Adrenal gland (tissue), 12 donors: Measurements from ENCODE around the gene RRM2. TPM values are rescaled to one million over a fixed set of nuclear protein-coding genes. Genes with fewer than 3 reads are reported as not detected.

Experiments
- DNase-seq, 7 donors: peaks; one replicate each; pipeline ENCODE4 v3.0.0-alpha.2; 2019 to 2020
- H3K27ac ChIP-seq, 5 donors: fragments of 200-600 bp; sonication (generic) in 4 of 5; 1 replicate in 3 of 5; 2 replicates in 2 of 5; pipeline versions ENCODE4 v1.5.1 to v1.8.0; 2016 to 2020; ENCODE audit warnings: mild to moderate bottlenecking in 1 of 5
- H3K27me3 ChIP-seq: fragments of 200-600 bp; 2 replicates; pipeline ENCODE4 v1.8.0; 2021
- H3K36me3 ChIP-seq, 2 donors: fragments of 200-600 bp; replicated peaks in 1 of 2; 1 replicate in 1 of 2; 2 replicates in 1 of 2; pipeline versions ENCODE4 v1.5.1 to v1.8.0; 2018 to 2022
- H3K4me1 ChIP-seq, 2 donors: fragments of 200-600 bp; replicated peaks in 1 of 2; 1 replicate in 1 of 2; 2 replicates in 1 of 2; pipeline versions ENCODE4 v1.5.1 to v1.8.0; 2018 to 2021
- H3K4me3 ChIP-seq, 4 donors: fragments of 200-600 bp; sonication (generic) in 3 of 4; one replicate each; pipeline ENCODE4 v1.5.1; 2016 to 2018
- H3K9me3 ChIP-seq, 3 donors: fragments of 200-600 bp; sonication (generic) in 1 of 3; replicated peaks in 1 of 3; 1 replicate in 2 of 3; 2 replicates in 1 of 3; pipeline versions ENCODE4 v1.5.1 to v1.8.0; 2016 to 2021
- CTCF ChIP-seq, 6 experiments: fragments of 450-650 bp in 4 of 6; fragments of 200-600 bp in 2 of 6; sonication (generic) in 1 of 6; IDR thresholded peaks; 1 replicate in 5 of 6; 2 replicates in 1 of 6; pipeline versions ENCODE4 v1.5.1 to v1.8.0; 2016 to 2021; ENCODE audit warnings: antibody characterized with exemption in 6 of 6, mild to moderate bottlenecking in 2 of 6, moderate library complexity in 1 of 6
- POLR2A ChIP-seq, 2 donors: fragments of 450-650 bp; IDR thresholded peaks; one replicate each; pipeline ENCODE4 v1.6.1; 2017; ENCODE audit warnings: antibody characterized with exemption in 2 of 2, mild to moderate bottlenecking in 2 of 2, moderate library complexity in 1 of 2
- WGBS, 4 donors: extraction: QIAGEN DNeasy Blood & Tissue Kit in 2 of 4; methylation state at CpG; one replicate each; pipeline versions ENCODE4 v1.1.5 to v1.1.7; 2013 to 2017; 5-methylcytosine and 5-hydroxymethylcytosine counted together
- intact Hi-C, 2 donors: fragments of 100-400 bp; cut with DNase I; formaldehyde crosslinking; loops; one replicate each; pipeline versions ENCODE4 v1.14.1 to v1.15.0; 2022 to 2023
- polyA plus RNA-seq, 3 donors: library from polyadenylated mRNA; stranded (reverse); fragments of 200-250 nt in 2 of 3; fragments of 350-450 nt in 1 of 3; fragmentation: Illumina TruSeq in 1 of 3; extraction: RNeasy Lipid Tissue Mini Kit (QIAGEN cat#74804) in 1 of 3; gene quantifications; one replicate each; pipeline ENCODE4 v1.2.3, GENCODE V29; 2013 to 2014
- total RNA-seq, 9 donors: library from RNA; depleted of rRNA in 4 of 9; stranded (reverse); fragments of >200 nt in 4 of 9; fragments of 120-200 nt in 1 of 9; fragmentation: NEBNext Ultra II Directional in 1 of 9; extraction: Animal tissue kit (Norgen Biotek cat#: 25700) in 1 of 9; gene quantifications; one replicate each; pipeline versions ENCODE4 v1.1.0 to v1.2.4, GENCODE V29; 2013 to 2023
- donor health status: healthy with polysubstance abuse.
- donor health status: Bipolar disorder and iron deficiency.
- donor health status: DM: yes; HTN: yes; CAD: no.
- donor health status: DM: no; HTN: no; CAD: no.
- donor health status: DM: no; HTN: no; CAD: no.
- donor health status: DM: yes; HTN: yes; CAD: no.

Gene RRM2
- total and polyA plus RNA-seq, 12 donors: 0.67 to 22.3 (median 3.8) TPM

- intact Hi-C loops: no loop called here
- Histone ChIP-seq H3K36me3 (no peaks in the 10 kb centered on the region), H3K9me3 (no peaks in the 10 kb centered on the region), H3K4me3 (no peak overlapping the region), H3K27ac (no peak overlapping the region), H3K4me1 (no peaks in the 10 kb centered on the region), H3K27me3 (no peaks in the 10 kb centered on the region)
- 92 to 98% (median 97%) methylated on average over 7 of the region's 7 CpGs for WGBS, 4 donors
- TF ChIP-seq POLR2A (IDR thresholded peaks at IDR 0.05) (no peak), CTCF (IDR thresholded peaks at IDR 0.05) (no peak)
- DNase-seq: no peak
Observed at GRCh38 chr2:10132043-10132575, 9.6 kb downstream of the RRM2 start.

- intact Hi-C loops: no loop called here
- Histone ChIP-seq H3K27me3 (no peaks in the 10 kb centered on the region), H3K9me3 (no peaks in the 10 kb centered on the region), H3K27ac (no peak overlapping the region), H3K4me1 (no peaks in the 10 kb centered on the region), H3K36me3 (no peaks in the 10 kb centered on the region), H3K4me3 (no peak overlapping the region)
- no peak for TF ChIP-seq CTCF (IDR thresholded peaks at IDR 0.05)
- TF ChIP-seq POLR2A (IDR thresholded peaks at IDR 0.05): no peak
- DNase-seq: no peak
- WGBS, 4 donors: 91 to 98% (median 94%) methylated on average over 5 to 6 of the region's 6 CpGs
Observed at GRCh38 chr2:10132596-10132995, 10.1 kb downstream of the RRM2 start.

GRCh38 chr2:10132996-10133647 lies 10.6 kb downstream of the RRM2 start:
- intact Hi-C loops: no loop called here
- no peak for TF ChIP-seq CTCF (IDR thresholded peaks at IDR 0.05)
- TF ChIP-seq POLR2A (IDR thresholded peaks at IDR 0.05): no peak
- H3K27me3 ChIP-seq: no peaks in the 10 kb centered on the region

GRCh38 chr2:10135296-10136089 lies 13.0 kb downstream of the RRM2 start:
- no peak for DNase-seq
- H3K4me3 ChIP-seq: no peak overlapping the region
- TF ChIP-seq POLR2A (IDR thresholded peaks at IDR 0.05) (no peak), CTCF (IDR thresholded peaks at IDR 0.05) (no peak)
- 91 to 94% (median 92%) methylated on average over 9 of the region's 9 CpGs for WGBS, 4 donors
- no peaks in the 10 kb centered on the region for H3K27me3 ChIP-seq
- H3K36me3 ChIP-seq: no peaks in the 10 kb centered on the region
- H3K4me1 ChIP-seq: no peaks in the 10 kb centered on the region
- intact Hi-C loops: loop anchor here in 1 of 2 donors (5.0 kb wide), 1 partner anchor 277 kb away; no protein-coding TSS in a partner anchor
- no peak overlapping the region for H3K27ac ChIP-seq
- no peaks in the 10 kb centered on the region for H3K9me3 ChIP-seq

More at GRCh38 chr2:10132996-10133647, 10.6 kb downstream of the RRM2 start:
- no peak overlapping the region for H3K4me3 ChIP-seq
- no peaks in the 10 kb centered on the region for H3K4me1 ChIP-seq
- H3K36me3 ChIP-seq: no peaks in the 10 kb centered on the region
- no peaks in the 10 kb centered on the region for H3K9me3 ChIP-seq
- 88 to 97% (median 94%) methylated on average over 4 to 6 of the region's 6 CpGs for WGBS, 4 donors
- H3K27ac ChIP-seq: no peak overlapping the region
- no peak for DNase-seq
